ENCODE results near the gene VCL. TPM values are rescaled to one million over a fixed set of nuclear protein-coding genes. Genes with fewer than 3 reads are reported as not detected.

Gene VCL
- total and polyA plus RNA-seq, 9 of the 15 experiments (the other 6 are each of a cell fraction or from before 2014, with no cell fraction given), result 29.8 to 186 (median 76.4) TPM

GRCh38 chr10:73979809-73980433 lies 18.0 kb upstream of the VCL start (continued):
- TF ChIP-seq ZNF407 (IDR thresholded peaks at IDR 0.05; ENCODE audit: low read depth) (no peak), TAF15 (IDR thresholded peaks at IDR 0.05; ENCODE audit: low read depth, low read length) (no peak), CLOCK (CRISPR knock-in tag; IDR thresholded peaks at IDR 0.05; ENCODE audit: borderline replicate concordance) (no peak), ZNF609 (CRISPR knock-in tag; IDR thresholded peaks at IDR 0.05; ENCODE audit: borderline replicate concordance) (no peak), NCOA6 (IDR thresholded peaks at IDR 0.05) (no peak), NR1H2 (CRISPR knock-in tag; IDR thresholded peaks at IDR 0.05) (no peak), ZNF699 (CRISPR knock-in tag; IDR thresholded peaks at IDR 0.05; ENCODE audit: insufficient replicate concordance) (no peak), NEUROD1 (IDR thresholded peaks at IDR 0.05; ENCODE audit: borderline replicate concordance, low read depth, low read length, partially characterized antibody) (no peak), CBFB (CRISPR knock-in tag; IDR thresholded peaks at IDR 0.05) (no peak), ELK3 (CRISPR knock-in tag; IDR thresholded peaks at IDR 0.05) (no peak)

Data from K562 (cell line).